ENCODE measurements around the gene CDK10. TPM values are rescaled to one million over a fixed set of nuclear protein-coding genes. Genes with fewer than 3 reads are reported as not detected.

Gene CDK10
- total RNA-seq, 1 experiment from 2014 or later: 98.0 TPM

DNA sequence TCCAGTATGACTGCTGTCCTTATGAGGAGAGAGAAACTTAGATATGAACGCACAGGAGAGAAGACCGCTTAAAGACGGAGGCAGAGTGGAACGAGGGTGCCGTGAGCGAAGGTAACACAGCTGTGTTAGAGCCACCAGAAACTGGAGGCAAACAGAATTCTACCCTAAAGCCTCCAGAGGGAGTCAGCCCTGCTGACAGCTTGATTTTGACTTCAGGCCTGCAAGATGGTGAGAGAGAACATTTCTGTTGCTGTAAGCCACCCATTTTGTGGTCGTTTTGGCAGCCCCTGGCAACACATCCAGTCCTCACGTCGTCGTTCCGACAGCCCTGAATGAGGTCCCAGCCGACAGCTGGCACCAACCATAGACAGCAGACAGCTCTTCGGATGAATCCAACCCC is 17.8 kb downstream of the CDK10 start:
- no TSS peak for BruUV-seq (replicated peaks)
- Histone ChIP-seq H3K27ac (ENCODE audit: low read depth, low read length, poor library complexity, severe bottlenecking) (no peak overlapping the region), H3K4me1 (ENCODE audit: insufficient read depth, low read length, poor library complexity, severe bottlenecking) (peaks cover 10% of the 10 kb centered on the region), H3K27me3 (replicated peaks; ENCODE audit: insufficient read depth, low read depth, low read length, poor library complexity) (no peaks in the 10 kb centered on the region), H3K9me3 (ENCODE audit: low read depth, low read length, poor library complexity, severe bottlenecking) (no peaks in the 10 kb centered on the region), H3K36me3 (ENCODE audit: insufficient read depth, low read length, poor library complexity, severe bottlenecking) (no peaks in the 10 kb centered on the region), H3K4me3 (ENCODE audit: low read depth, low read length, poor library complexity, severe bottlenecking) (no peak overlapping the region)
- TF ChIP-seq, protein P1, sequence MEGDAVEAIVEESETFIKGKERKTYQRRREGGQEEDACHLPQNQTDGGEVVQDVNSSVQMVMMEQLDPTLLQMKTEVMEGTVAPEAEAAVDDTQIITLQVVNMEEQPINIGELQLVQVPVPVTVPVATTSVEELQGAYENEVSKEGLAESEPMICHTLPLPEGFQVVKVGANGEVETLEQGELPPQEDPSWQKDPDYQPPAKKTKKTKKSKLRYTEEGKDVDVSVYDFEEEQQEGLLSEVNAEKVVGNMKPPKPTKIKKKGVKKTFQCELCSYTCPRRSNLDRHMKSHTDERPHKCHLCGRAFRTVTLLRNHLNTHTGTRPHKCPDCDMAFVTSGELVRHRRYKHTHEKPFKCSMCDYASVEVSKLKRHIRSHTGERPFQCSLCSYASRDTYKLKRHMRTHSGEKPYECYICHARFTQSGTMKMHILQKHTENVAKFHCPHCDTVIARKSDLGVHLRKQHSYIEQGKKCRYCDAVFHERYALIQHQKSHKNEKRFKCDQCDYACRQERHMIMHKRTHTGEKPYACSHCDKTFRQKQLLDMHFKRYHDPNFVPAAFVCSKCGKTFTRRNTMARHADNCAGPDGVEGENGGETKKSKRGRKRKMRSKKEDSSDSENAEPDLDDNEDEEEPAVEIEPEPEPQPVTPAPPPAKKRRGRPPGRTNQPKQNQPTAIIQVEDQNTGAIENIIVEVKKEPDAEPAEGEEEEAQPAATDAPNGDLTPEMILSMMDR (conservative IDR thresholded peaks at IDR 0.05; ENCODE audit: low read depth, low read length): no peak
- no peak for TF ChIP-seq EZH2 (IDR thresholded peaks at IDR 0.05; ENCODE audit: borderline replicate concordance, low read depth, low read length, poor library complexity, severe bottlenecking)
- ChIA-PET POLR2A (ENCODE audit: low non-redundant PET) (no interaction called here), CTCF (no interaction called here)
- DNase-seq (ENCODE audit: low spot score): no peak
- intact Hi-C loops (cut with micrococcal nuclease; ENCODE audit: unreplicated experiment): loop anchor here (10.0 kb wide), 2 partner anchors 161 to 211 kb away; partner anchors contain the start of gene MC1R

- Histone ChIP-seq H3K27me3 (replicated peaks; ENCODE audit: insufficient read depth, low read depth, low read length, poor library complexity) (no peaks in the 10 kb centered on the region), H3K4me3 (ENCODE audit: low read depth, low read length, poor library complexity, severe bottlenecking) (no peak overlapping the region), H3K36me3 (ENCODE audit: insufficient read depth, low read length, poor library complexity, severe bottlenecking) (no peaks in the 10 kb centered on the region), H3K4me1 (ENCODE audit: insufficient read depth, low read length, poor library complexity, severe bottlenecking) (peaks cover 7% of the 10 kb centered on the region), H3K9me3 (ENCODE audit: low read depth, low read length, poor library complexity, severe bottlenecking) (no peaks in the 10 kb centered on the region), H3K27ac (ENCODE audit: low read depth, low read length, poor library complexity, severe bottlenecking) (no peak overlapping the region)
- intact Hi-C loops (cut with micrococcal nuclease; ENCODE audit: unreplicated experiment): loop anchor here (10.0 kb wide), 2 partner anchors 160 to 210 kb away; partner anchors contain the start of gene MC1R
- POLR2A ChIA-PET (ENCODE audit: low non-redundant PET): no interaction called here
- DNase-seq (ENCODE audit: low spot score): no peak
- CTCF ChIA-PET: no interaction called here
- no TSS peak for BruUV-seq (replicated peaks)
- TF ChIP-seq, protein P1 (conservative IDR thresholded peaks at IDR 0.05; ENCODE audit: low read depth, low read length): no peak
Observed at GRCh38 chr16:89705006-89705405, 18.5 kb downstream of the CDK10 start.

- no peak for DNase-seq (ENCODE audit: low spot score)
- H3K9me3 ChIP-seq (ENCODE audit: low read depth, low read length, poor library complexity, severe bottlenecking): no peaks in the 10 kb centered on the region
- H3K27me3 ChIP-seq (replicated peaks; ENCODE audit: insufficient read depth, low read depth, low read length, poor library complexity): no peaks in the 10 kb centered on the region
- no peaks in the 10 kb centered on the region for H3K36me3 ChIP-seq (ENCODE audit: insufficient read depth, low read length, poor library complexity, severe bottlenecking)
- intact Hi-C loops (cut with micrococcal nuclease; ENCODE audit: unreplicated experiment): loop anchor here (10.0 kb wide), 2 partner anchors 158 to 208 kb away; partner anchors contain the start of gene MC1R
- TF ChIP-seq, protein P1 (conservative IDR thresholded peaks at IDR 0.05; ENCODE audit: low read depth, low read length): no peak
- TF ChIP-seq EZH2 (IDR thresholded peaks at IDR 0.05; ENCODE audit: borderline replicate concordance, low read depth, low read length, poor library complexity, severe bottlenecking): no peak
- H3K4me3 ChIP-seq (ENCODE audit: low read depth, low read length, poor library complexity, severe bottlenecking): peak overlapping the region; percentile 32
- ChIA-PET CTCF (interaction anchor here (0.5 to 1.5 kb wide), 6 partner anchors 13 to 218 kb away, joined by 3 to 9 read pairs (median 5); no protein-coding TSS in a partner anchor), POLR2A (ENCODE audit: low non-redundant PET) (interaction anchor here (0.6 kb wide), 1 partner anchor 9 kb away, joined by 3 read pairs; no protein-coding TSS in a partner anchor)
- BruUV-seq (replicated peaks): no TSS peak
- H3K4me1 ChIP-seq (ENCODE audit: insufficient read depth, low read length, poor library complexity, severe bottlenecking): no peaks in the 10 kb centered on the region
- no peak overlapping the region for H3K27ac ChIP-seq (ENCODE audit: low read depth, low read length, poor library complexity, severe bottlenecking)
Observed at GRCh38 chr16:89706518-89707260, 20.2 kb downstream of the CDK10 start.

Data from A673 (cell line).